T1000 (cell line): Measurements from ENCODE around the gene CCDC192.

ENCODE experiments used
- DNase-seq: peaks from one replicate; lab custom pipeline; 2025; ENCODE audit warnings: mixed read lengths; lab: John Stamatoyannopoulos, UW

CCDC192 gene

GRCh38 chr5:127885176-127885575 lies 182.0 kb downstream of the CCDC192 start:
- no peak for DNase-seq

- DNase-seq = no peak
Measured at GRCh38 chr5:127886081-127886480, 182.9 kb downstream of the CCDC192 start.

GRCh38 chr5:127887282-127887681 lies 184.1 kb downstream of the CCDC192 start:
- DNase-seq = no peak

GRCh38 chr5:127891942-127892341 lies 188.8 kb downstream of the CCDC192 start:
- DNase-seq = no peak

GRCh38 chr5:127892467-127893207 lies 189.4 kb downstream of the CCDC192 start:
- no peak for DNase-seq

GRCh38 chr5:127893232-127893631 lies 190.0 kb downstream of the CCDC192 start:
- no peak for DNase-seq

- DNase-seq = no peak
Measured at GRCh38 chr5:127894461-127894860, 191.3 kb downstream of the CCDC192 start.

GRCh38 chr5:127898551-127899213 lies 195.5 kb downstream of the CCDC192 start:
- DNase-seq = no peak

- no peak for DNase-seq
Measured at GRCh38 chr5:127899214-127899610, 196.0 kb downstream of the CCDC192 start.

GRCh38 chr5:127906562-127907204 lies 203.5 kb downstream of the CCDC192 start:
- DNase-seq = no peak

- no peak for DNase-seq
Measured at GRCh38 chr5:127907907-127908306, 204.7 kb downstream of the CCDC192 start.

- DNase-seq = no peak
Measured at GRCh38 chr5:127909066-127909465, 205.9 kb downstream of the CCDC192 start.

- DNase-seq = no peak
Measured at GRCh38 chr5:127909821-127910220, 206.6 kb downstream of the CCDC192 start.

- no peak for DNase-seq
Measured at GRCh38 chr5:127910307-127910956, 207.2 kb downstream of the CCDC192 start.

- no peak for DNase-seq
Measured at GRCh38 chr5:127911619-127912018, 208.4 kb downstream of the CCDC192 start.

- DNase-seq = no peak
Measured at GRCh38 chr5:127912411-127912810, 209.2 kb downstream of the CCDC192 start.

- no peak for DNase-seq
Measured at GRCh38 chr5:127916885-127917573, 213.8 kb downstream of the CCDC192 start.

GRCh38 chr5:127919006-127919796 lies 216.0 kb downstream of the CCDC192 start:
- DNase-seq = no peak

- no peak for DNase-seq
Measured at GRCh38 chr5:127919818-127920217, 216.6 kb downstream of the CCDC192 start.

GRCh38 chr5:127920936-127921335 lies 217.7 kb downstream of the CCDC192 start:
- no peak for DNase-seq

- no peak for DNase-seq
Measured at GRCh38 chr5:127922603-127923002, 219.4 kb downstream of the CCDC192 start.
